ENCODE data around the gene NDE1.

Gene NDE1

DNA sequence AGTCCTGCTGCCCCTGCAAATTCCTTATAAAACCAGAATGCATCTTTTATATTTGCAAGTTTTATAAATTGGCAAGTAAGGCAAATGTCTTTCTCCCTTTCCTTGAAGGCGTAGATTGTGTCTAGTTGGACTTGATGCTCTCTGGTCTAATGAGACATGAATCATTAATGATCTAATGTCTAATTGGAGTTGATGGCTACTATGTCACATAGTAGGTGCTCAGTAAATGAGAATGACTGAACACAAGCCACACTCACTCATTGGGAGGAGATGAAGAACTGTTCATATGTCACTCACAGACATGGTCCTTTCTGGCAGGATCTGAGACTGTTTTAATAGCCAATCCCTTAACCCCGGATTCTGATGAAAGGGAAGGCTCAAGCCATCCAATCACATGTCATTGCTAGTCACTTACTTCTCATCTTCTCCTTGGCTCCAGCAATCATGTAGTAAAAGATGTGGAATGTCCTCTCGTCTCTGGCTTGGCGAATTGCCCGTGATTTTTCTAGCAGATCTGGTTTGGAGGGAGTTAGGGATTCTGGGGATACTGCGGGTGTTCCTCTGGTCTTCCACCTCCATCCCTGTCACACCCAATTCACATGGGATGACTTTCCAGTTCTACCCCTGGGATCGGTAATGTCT is 125.7 kb downstream of the NDE1 start:
- no peak overlapping the region for H3K4me3 ChIP-seq (replicated peaks in 1 of 2; ENCODE audit: low read depth in 2 of 2, low read length in 2 of 2)
- TF ChIP-seq, protein P1, sequence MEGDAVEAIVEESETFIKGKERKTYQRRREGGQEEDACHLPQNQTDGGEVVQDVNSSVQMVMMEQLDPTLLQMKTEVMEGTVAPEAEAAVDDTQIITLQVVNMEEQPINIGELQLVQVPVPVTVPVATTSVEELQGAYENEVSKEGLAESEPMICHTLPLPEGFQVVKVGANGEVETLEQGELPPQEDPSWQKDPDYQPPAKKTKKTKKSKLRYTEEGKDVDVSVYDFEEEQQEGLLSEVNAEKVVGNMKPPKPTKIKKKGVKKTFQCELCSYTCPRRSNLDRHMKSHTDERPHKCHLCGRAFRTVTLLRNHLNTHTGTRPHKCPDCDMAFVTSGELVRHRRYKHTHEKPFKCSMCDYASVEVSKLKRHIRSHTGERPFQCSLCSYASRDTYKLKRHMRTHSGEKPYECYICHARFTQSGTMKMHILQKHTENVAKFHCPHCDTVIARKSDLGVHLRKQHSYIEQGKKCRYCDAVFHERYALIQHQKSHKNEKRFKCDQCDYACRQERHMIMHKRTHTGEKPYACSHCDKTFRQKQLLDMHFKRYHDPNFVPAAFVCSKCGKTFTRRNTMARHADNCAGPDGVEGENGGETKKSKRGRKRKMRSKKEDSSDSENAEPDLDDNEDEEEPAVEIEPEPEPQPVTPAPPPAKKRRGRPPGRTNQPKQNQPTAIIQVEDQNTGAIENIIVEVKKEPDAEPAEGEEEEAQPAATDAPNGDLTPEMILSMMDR (IDR thresholded peaks at IDR 0.05; ENCODE audit: low read depth, low read length) = no peak
- peak in 1 of 2 donors; percentile 41 for DNase-seq (ENCODE audit: low read depth in 2 of 2)

All from cardiac fibroblast (primary cell).